ENCODE data around the gene COG2.
"Not testable (repeated sequence)": the region's sequence is repeated elsewhere in the genome, so short reads cannot be mapped to it uniquely, and the experiment has no call there.

The COG2 gene

DNA sequence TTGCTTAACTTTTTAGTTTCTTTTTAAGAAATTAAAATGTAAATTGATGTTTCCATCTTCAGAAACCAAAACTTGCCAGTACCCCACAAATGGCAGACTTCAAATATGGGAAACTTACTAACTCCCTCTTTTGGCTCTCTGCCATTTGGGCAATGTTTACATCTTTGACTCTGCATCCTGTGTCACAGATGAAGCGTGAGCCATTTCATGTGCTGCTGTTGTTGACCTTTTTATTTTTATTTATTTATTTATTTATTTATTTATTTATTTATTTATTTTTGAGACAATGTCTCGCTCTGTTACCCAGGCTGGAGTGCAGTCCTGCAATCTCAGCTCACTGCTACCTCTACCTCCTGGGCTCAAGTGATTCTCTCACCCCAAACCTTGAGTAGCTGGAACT is 16.0 kb upstream of the COG2 start:
- DNase-seq (ENCODE audit: low spot score): no peak

DNA sequence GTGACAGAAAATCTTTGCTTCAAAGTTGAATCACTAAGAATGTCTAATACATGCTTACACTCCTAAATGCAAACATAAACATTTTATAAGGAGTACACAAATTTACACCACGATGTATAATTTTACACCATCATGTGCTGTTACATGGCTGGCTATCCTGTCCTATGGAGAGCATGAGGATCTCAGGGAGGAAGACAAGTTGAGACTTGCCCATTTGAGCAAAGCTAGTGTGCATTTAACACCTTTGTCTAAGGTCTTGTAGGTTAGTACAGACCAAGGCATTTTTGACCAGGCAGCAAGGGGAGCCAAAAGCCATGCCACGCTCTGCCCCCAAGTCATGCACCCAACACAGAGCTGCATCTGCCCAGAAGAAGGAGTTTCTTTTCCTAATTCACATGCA is 14.5 kb upstream of the COG2 start:
- no peak for DNase-seq (ENCODE audit: low spot score)

DNA sequence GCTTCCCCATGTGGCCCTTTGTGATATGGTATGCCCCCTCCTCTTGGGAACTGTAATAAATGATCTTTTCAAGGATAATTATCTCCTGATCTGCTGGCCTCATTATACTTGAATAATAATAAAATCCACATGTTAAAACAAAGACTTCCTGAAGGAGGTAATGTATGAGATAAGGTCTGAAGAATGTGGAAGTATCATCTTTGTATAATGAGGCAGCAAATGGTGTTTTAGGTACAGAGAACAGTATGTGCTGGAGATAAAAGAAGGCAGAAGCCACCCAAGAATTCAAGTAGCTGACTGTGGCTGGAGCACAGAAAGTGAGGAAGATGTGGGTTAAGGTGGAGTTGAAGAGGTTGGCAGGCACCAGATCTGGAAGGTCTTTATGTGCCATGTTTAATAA is 12.8 kb upstream of the COG2 start:
- DNase-seq (ENCODE audit: low spot score): no peak

DNA sequence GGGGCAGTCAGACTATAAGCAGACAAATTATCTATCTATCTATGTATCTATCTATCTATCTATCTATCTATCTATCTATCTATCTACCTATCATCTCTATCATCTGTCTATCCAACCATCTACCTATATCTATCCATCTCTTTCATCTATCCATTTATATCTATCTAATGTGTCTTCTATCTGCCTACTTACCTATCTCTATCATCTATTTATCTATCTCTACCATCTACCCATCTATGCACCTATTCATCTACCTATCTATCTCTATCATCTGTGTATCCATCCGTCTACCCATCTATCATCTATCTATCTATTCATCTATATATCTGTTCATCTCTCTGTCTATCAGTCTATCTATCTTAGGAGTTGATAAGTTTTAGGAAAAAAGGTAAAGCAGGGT is 10.8 kb upstream of the COG2 start:
- DNase-seq (ENCODE audit: low spot score): no peak

DNA sequence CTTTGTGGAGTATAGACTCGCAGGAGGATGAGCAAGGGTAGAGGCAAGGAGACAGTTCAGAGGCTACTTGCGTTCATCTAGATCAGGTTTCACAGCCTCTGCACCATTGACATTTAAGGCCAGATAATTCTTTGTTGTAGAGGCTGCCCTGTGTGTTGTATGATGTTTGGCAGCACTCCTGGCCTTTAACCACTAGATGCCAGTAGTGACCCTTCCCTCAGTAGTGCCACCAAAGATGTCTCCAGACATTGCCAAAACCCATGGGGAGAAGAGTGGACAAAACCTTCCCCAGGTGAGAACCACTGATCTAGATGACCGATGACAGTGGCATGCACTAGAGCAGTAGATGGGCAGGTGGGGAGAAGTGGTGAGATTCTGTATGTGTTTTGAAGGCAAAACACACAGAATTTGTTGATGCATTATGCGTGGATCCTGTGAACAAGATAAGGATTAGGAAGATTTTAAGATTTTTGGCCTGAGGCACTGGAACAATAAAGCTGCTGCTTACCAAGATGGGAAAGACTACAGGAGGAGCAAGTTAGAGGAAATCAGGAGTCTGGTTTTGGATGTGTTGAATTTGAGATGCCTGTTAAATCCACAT is 9.9 kb upstream of the COG2 start:
- DNase-seq (ENCODE audit: low spot score): peak; percentile 49

DNA sequence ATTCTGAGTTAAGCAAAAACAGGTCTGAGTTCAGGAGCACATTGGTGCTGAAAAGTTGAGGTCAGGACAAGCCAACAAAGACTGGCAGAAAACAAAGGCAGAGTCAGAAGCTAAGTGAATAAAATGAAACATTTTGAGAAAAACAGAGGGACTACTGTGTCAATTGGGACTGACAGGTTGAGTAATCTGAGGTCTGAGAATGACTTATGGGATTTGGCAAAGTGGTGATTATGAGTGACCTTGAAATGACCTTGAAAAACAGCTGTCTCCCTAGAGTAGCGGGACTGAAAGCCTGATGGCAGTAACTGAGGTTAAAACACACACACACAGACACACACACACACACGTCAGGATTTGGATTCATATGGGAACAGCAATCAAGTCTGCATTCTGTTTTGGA is 8.8 kb upstream of the COG2 start:
- DNase-seq (ENCODE audit: low spot score): no peak

DNA sequence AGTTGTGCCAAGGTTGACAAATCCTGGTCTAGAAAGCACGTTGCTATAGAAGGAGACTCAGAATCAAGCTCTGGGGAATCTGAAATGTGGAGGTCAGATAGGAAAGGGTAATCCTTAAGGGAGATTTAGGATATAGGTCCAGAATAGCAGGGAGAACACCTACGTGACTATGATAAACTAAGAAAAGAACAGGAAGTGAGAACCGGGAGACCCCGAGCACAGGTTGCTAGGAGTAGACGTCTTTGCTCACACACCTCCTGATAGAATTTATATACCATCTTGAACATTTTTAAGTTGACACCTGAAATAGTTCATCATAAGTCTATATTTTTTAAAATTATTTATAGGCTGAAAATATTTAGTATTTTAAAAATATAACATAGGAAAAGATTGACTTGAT is 7.9 kb upstream of the COG2 start:
- DNase-seq (ENCODE audit: low spot score): no peak

DNA sequence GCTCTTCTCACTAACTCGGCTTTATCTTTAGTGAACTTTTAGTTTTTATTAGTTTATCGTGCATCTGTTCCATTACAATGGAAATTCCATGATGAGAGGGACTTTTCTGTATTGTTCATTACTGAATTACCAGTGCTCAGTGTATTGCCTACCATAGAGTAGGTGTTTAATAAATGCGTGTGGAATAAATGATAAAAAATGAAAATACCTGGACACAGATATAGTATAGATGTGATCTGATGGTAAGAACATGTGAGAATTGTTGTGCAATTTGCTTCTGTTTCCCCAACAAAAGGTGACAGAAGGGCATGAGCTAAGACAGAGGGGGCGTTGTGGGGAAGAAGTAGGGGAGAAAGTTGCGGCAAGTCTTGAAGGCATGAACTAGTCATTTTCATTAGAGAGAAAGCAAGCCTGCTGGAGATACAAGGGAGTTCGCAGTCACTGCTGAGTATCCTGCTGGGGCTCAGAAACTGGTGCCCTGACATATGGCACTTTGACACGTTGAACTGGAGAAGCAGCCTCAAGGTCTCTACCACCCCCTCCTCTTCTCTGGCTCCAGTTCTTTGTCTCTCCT is 5.6 kb upstream of the COG2 start:
- DNase-seq (ENCODE audit: low spot score): no peak

DNA sequence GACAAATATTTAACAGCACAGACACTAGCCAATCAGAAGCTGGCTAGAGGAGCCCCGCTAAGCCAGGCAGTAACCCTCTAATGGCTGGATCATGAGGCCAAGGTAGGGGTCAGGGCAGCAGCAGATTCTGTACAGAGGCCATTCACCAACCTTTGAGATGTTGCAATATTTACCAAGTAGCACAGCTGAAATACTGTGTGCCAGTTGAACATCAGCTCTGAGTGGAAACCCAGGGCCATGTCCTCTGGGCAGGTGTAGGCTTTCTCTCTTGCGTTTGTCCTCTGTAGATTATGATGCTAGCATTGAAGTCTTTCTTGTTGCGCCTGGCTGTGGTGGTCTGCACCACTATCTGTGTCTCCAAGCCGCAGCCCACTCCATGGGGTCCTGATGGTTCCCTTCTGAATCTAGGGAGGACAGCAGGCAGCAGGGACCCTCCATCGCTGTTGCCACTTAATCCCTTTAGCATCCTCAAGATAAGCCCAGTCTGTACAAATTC is 2.5 kb upstream of the COG2 start:
- DNase-seq (ENCODE audit: low spot score): no peak

DNA sequence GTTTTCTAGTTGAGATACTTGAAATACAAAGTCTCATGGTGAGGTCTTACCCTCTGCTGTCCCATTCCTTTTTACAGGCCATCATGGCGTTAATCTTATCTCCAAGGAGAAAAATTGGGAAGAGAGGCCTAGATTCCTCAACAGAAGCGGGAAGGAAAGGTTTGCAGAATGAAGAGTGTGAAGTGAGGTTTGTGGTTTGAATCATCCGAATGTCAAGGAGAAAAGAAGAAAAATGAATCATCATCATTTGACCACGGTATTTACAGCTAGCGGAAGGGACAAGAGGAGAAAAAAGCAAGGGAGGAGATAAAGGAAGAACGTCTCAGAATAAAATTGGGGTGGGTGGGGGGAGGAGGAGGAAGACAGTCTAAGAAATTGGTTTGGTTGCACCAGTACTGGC is 935 bp upstream of the COG2 start:
- DNase-seq (ENCODE audit: low spot score): no peak

DNA sequence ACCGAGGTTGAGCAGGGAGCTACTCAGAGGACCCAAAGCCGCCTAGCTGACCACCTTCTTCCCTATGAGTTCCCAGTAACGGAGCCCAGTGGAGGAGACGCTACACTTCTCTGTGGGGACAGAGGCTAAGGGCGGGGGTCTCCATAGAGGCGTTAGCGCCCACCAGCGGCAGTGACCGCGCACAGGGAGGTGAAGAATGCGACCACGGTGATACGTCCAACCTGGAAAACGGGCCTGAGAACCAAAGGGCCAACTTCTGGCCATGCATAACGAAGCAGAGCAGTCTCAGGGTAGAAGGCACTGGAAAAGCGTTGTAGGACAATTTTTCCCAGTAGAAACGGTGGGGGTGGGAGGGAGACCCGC is 400 bp upstream of the COG2 start:
- DNase-seq (ENCODE audit: low spot score): no peak

DNA sequence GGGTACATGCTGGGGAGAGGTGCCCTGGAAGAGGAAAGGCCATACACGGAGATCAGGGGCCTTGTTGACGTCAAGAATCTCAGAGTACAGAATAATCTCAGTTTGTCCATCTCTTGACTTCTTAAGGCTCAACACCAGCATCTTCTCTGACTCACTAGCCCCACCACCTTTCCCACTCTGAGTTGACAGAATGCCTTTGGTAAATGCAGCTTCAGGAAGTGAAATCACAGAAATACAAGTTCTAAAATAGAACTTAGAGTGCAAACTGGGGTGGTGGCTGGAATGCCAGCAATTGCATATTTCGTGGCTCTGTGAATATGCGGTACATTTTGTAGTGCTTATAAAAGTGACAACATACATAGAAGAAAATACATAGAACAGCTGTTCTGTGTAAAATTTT is 1.6 kb downstream of the COG2 start:
- DNase-seq (ENCODE audit: low spot score): no peak

DNA sequence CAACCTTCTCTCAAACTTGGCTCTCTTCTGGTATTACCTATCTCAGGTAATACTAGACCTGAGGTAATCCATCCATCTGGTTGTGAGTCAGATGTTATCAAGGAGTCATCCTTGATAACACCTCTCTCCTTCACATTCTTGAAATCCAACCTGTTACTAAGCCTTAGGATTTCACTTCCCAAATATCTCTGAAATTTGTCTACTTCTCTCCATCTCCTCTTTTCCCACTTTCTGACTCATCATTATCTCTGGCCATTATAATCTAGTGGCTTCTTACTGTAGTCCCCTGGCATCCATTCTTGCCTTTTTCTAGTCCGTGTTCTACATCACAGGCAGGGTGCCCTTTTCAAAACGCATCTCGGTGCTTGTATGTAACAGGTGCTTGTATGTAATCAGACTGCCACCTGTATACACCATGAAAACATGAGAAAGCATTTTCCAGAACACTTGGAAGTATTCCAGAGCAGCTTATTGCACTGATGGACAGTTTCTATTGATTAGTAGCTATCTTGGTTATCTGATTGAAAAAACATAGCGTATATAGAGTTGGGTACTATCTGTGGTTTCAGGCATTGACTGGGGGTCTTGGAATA is 4.5 kb downstream of the COG2 start:
- no peak for DNase-seq (ENCODE audit: low spot score)

DNA sequence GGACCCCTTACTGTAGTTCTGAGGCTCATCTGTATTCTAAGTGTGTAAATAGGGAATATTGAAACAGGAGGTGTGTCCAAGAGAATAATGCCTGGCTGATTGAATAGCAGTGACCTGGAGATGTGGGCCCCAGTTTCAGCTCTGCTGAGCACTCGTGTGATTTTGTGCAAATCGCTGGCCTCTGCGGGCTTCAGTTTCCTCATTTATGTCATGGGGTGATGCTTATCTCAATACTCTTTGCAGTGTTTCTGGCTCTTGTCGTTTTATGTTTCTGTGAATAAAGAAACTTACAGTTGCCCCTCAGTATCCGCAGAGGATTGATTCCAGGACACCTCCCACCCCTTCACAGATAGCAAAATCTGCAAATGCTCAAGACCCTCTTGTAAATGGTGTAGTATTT is 5.0 kb downstream of the COG2 start:
- DNase-seq (ENCODE audit: low spot score): no peak

DNA sequence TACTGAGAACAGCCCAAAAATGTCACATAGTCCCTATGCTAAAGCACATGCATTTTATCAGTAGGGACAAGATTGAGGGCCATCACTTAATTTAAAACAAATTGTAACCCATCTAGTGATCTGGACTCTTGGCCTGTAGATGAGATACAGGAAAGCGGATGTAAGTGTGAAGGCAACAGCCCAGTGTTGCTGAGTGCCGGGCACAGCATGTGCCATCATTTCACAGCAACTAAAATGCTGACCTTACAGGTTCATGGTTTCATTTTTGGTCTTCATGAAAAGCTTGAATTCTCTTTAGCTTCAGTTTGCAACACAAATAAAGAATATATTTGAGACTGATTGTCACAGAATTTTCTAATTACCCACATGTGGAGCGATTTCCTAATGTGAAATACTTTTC is 5.8 kb downstream of the COG2 start:
- no peak for DNase-seq (ENCODE audit: low spot score)

DNA sequence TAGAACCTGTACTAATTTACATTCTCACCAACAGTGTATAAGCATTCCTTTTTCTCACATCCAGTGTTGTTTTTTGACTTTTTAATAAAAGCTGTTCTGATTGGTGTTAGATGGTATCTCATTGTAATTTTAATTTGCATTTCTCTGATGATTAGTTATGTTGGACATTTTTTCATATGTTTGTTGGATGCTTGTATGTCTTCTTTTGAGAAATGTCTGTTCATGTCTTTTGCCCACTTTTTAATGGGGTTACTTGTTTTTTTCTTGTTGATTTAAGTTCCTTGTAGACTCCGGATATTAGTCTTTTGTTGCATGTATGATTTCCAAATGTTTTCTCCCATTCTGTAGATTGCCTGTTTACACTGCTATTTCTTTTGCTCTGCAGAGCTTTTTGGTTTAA is 8.0 kb downstream of the COG2 start:
- no peak for DNase-seq (ENCODE audit: low spot score)

DNA sequence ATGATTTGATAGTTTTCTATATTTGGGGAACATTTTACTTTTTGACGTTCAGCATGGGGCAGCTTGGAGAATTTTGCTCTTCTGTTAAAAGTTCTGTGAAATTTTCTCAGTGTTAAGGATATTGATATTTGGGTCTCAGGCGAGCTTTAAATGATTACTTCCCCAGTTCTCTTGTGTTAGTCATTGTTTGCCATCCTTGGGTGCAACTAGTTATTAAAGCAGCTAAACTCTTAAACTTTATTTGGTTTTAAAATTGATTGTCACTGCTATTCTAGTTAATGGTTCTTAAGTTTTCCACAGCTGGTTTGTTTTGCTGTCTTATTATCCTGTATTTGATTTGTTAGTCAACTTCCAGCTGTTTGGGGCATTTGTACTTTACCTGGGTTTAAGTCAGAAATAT is 9.0 kb downstream of the COG2 start:
- DNase-seq (ENCODE audit: low spot score): no peak

DNA sequence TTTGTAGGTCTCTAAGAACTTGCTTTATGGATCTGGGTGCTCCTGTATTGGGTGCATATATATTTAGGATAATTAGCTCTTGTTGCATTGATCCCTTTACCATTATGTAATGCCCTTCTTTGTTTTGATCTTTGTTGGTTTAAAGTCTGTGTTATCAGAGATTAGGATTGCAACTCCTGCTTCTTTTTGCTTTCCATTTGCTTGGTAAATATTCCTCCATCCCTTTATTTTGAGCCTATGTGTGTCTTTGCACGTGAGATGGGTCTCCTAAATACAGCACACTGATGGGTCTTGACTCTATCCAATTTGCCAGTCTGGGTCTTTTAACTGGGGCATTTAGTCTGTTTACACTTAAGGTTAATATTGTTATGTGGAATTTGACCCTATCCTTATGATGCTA is 14.4 kb downstream of the COG2 start:
- not testable (repeated sequence) for DNase-seq (ENCODE audit: low spot score)

DNA sequence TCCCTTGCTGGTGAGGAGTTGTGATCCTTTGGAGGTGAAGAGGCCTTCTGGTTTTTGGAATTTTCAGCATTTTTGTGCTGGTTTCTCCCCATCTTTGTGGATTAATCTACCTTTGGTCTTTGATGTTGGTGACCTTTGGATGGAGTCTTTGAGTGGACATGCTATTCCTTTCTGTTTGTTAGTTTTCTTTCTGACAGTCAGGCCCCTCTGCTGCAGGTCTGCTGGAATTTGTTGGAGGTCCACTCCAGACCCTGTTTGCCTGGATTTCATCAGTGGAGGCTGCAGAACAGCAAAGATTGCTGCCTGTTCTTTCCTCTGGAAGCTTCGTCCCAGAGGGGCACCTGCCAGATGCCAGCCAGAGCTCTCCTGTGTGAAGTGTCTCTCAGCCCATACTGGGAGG is 15.8 kb downstream of the COG2 start:
- DNase-seq (ENCODE audit: low spot score): not testable (repeated sequence)

DNA sequence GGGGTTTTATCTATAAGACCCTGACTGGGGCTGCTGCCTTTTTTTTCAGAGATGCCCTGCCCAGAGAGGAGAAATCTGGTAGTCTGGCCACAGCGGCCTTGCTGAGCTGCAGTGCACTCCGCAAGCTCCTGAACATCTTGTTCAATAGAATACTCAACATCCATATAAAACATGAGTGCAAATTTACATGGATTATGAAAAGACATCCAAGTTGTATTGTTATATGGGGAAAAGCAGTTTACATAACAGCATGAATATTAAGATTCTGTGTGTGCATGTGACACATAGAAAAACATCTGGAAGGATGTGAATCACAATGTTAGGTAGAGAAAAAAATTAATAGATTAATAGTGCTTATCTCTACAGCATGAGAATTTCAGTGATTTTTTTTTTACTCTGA is 16.4 kb downstream of the COG2 start:
- DNase-seq (ENCODE audit: low spot score): no peak

DNA sequence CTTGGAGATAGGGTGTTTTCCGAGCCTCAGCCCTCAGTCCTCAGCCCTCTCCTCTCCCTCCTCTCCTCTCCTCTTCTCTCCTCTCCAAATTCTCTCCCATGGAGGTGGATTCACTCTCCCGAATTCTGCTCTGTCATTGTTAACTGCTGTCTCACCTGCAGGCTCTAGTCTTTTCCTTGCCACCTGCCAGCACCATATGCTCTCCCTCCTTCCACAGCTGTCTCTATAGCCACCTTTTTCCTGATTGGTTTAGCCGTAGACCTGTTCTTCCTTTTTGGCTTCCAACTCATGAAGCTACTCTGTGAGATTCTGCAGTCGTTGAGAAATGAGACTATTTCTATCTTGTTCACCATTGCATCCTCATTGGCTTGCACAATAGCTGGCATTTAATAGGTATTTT is 19.7 kb downstream of the COG2 start:
- no peak for DNase-seq (ENCODE audit: low spot score)

DNA sequence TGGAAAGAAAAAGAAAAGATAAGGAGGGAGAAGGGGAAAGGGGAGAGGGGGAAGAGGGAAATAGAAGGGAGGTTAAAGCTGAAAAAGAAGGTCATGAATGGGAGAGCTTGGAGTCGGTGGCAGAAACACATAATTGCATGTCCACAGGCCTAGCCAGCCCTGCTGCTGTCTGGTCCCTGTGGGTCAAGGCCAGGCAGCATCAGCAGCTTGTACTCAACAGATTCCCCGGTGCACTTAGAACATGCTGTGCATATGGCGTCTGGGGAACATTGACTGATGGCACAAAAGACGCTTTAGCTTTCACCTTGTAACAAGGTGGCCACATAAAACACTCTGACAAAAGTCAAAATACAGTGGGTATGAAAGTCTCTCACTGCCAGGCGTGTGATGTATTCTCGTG is 25.9 kb downstream of the COG2 start:
- no peak for DNase-seq (ENCODE audit: low spot score)

DNA sequence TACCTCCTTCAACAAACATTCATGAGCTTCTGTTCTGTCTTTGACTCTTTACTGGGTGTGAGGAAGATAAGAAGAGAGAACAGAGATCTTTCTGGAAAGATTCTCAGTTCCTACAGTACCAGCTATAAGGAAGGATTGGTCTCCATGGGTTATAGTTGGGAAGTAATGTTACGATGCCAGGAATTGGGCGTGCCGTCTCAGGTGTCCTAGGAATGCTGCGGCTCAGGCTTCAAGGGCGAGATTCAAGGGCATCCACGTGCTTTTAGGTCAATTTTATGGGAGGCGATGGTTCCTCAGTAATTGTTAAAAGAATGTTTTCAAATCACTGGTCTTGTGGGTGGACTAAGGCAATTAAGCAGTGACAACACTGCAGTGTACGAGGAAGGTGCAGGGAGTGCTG is 27.3 kb downstream of the COG2 start:
- no peak for DNase-seq (ENCODE audit: low spot score)

DNA sequence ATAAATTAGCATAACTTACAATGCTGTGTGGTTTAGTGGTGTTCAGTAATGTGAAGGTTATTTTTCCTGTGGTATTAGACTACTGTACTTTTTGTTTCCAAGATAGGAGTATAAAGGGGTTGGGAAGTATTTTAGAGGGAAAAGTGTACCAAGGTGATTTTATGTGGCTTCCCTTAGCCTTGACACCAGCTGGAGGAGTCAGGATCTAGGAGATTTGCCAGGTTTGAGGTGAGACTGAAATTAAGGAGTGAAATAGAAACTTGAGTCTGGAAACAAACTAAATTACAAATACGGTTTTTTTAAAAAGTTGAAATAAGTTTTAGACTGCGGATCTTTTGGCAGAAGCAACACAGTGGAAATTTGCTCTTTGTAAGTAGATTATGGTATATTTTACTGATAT is 32.3 kb downstream of the COG2 start:
- no peak for DNase-seq (ENCODE audit: low spot score)

All from D341Med (cell line).